ENCODE measurements around the gene RECK. TPM values are rescaled to one million over a fixed set of nuclear protein-coding genes. Genes with fewer than 3 reads are reported as not detected.
"Not testable (repeated sequence)": the region's sequence is repeated elsewhere in the genome, so short reads cannot be mapped to it uniquely, and the experiment has no call there.

RECK gene
- total RNA-seq (1 to 10 TPM; 9.3 to 9.8 TPM), total RNA-seq (2.4 to 37.4 (median 16.4) reads per million in 172 experiments)
- polyA plus RNA-seq (2013, experiment 1 of 2): 12.0 TPM
- 14.7 TPM for polyA plus RNA-seq (2013, experiment 2 of 2)

- POLR2A ChIA-PET: interaction anchor here (1.0 to 1.2 kb wide), 3 partner anchors 25 to 100 kb away, joined by 3 read pairs; partner anchors contain the start of gene GLIPR2
- H3K27ac ChIP-seq (ENCODE audit: low read depth in 1 of 2, low read length in 2 of 2): no peak within 1 kb of the TSS
- no peak for TF ChIP-seq CTCF (IDR thresholded peaks at IDR 0.05)
Observed at GRCh38 chr9:36036780-36037548, at the start of gene RECK. TSS of gene RECK (plus strand) at chr9:36036913. CDS start at chr9:36036999, 86 bp downstream.

GRCh38 chr9:35990155-35990554, 46.6 kb upstream of the RECK start:
- H3K36me3 Mint-ChIP-seq (ENCODE audit: low read depth): no peaks in the 10 kb centered on the region
- TF ChIP-seq CTCF (IDR thresholded peaks at IDR 0.05): no peak
- peaks cover 47% of the 10 kb centered on the region for H3K27me3 Mint-ChIP-seq
- ChIA-PET CTCF (no interaction called here), POLR2A (no interaction called here)
- no peaks in the 10 kb centered on the region for H3K9me3 Mint-ChIP-seq
- intact Hi-C loops (cut with DNase I, micrococcal nuclease): no loop called here
- peaks cover 2 to 4% of the 10 kb centered on the region in 2 experiments for H3K27me3 ChIP-seq (ENCODE audit: control insufficient read depth in 1 of 2, insufficient read depth in 2 of 2, low read length in 2 of 2)
- DNase-seq: no peak
- no peak overlapping the region for H3K27ac ChIP-seq (ENCODE audit: low read depth in 1 of 2, low read length in 2 of 2)
- no peak overlapping the region for H3K4me3 Mint-ChIP-seq
- no peaks in the 10 kb centered on the region for H3K9me3 ChIP-seq (ENCODE audit: control insufficient read depth in 1 of 2, insufficient read depth in 1 of 2, low read length in 2 of 2)
- no peak for ATAC-seq (ENCODE audit: poor library complexity)
- no peak overlapping the region for H3K27ac Mint-ChIP-seq
- H3K4me1 ChIP-seq (ENCODE audit: insufficient read depth, low read length): no peaks in the 10 kb centered on the region
- no peak overlapping the region for H3K4me3 ChIP-seq (ENCODE audit: low read length)
- no peaks in the 10 kb centered on the region for H3K36me3 ChIP-seq (ENCODE audit: insufficient read depth, low read length)
- no peaks in the 10 kb centered on the region for H3K4me1 Mint-ChIP-seq (ENCODE audit: low read depth)

More at GRCh38 chr9:36036780-36037548, at the start of gene RECK:
- Histone ChIP-seq H3K9me3 (ENCODE audit: control insufficient read depth in 1 of 2, insufficient read depth in 1 of 2, low read length in 2 of 2) (no peaks in the 10 kb centered on the region), H3K27me3 (ENCODE audit: control insufficient read depth in 1 of 2, insufficient read depth in 2 of 2, low read length in 2 of 2) (no peaks in the 10 kb centered on the region), H3K4me1 (ENCODE audit: insufficient read depth, low read length) (peaks cover 22% of the 10 kb centered on the region), H3K36me3 (ENCODE audit: insufficient read depth, low read length) (no peaks in the 10 kb centered on the region), H3K4me3 (ENCODE audit: low read length) (peak within 1 kb of the TSS; percentile 85)
- peaks cover 45% of the 10 kb centered on the region for H3K4me1 Mint-ChIP-seq (ENCODE audit: low read depth)
- peak within 1 kb of the TSS; percentile 94 for H3K4me3 Mint-ChIP-seq
- H3K27me3 Mint-ChIP-seq: no peaks in the 10 kb centered on the region
- H3K27ac Mint-ChIP-seq: peak within 1 kb of the TSS; percentile 44
- CTCF ChIA-PET: interaction anchor here (1.9 to 2.9 kb wide), 2 partner anchors 14 to 28 kb away, joined by 7 to 9 read pairs; no protein-coding TSS in a partner anchor
- peak; percentile 94 for ATAC-seq (ENCODE audit: poor library complexity)
- no peaks in the 10 kb centered on the region for H3K36me3 Mint-ChIP-seq (ENCODE audit: low read depth)
- DNase-seq: peak; percentile 68 to 92 (median 84)
- H3K9me3 Mint-ChIP-seq: no peaks in the 10 kb centered on the region
- intact Hi-C loops (cut with DNase I, micrococcal nuclease): loop anchor here in 1 of 2 experiments (5.0 kb wide), 2 partner anchors 50 to 730 kb away; no protein-coding TSS in a partner anchor

- CTCF ChIA-PET; H3K4me1 Mint-ChIP-seq (ENCODE audit: low read depth); H3K4me3 ChIP-seq (ENCODE audit: low read length); H3K27ac Mint-ChIP-seq; intact Hi-C loops (cut with DNase I, micrococcal nuclease); H3K9me3 Mint-ChIP-seq; H3K4me1 ChIP-seq (ENCODE audit: insufficient read depth, low read length); H3K27ac ChIP-seq (ENCODE audit: low read depth in 1 of 2, low read length in 2 of 2); H3K36me3 ChIP-seq (ENCODE audit: insufficient read depth, low read length); H3K9me3 ChIP-seq (ENCODE audit: control insufficient read depth in 1 of 2, insufficient read depth in 1 of 2, low read length in 2 of 2); ATAC-seq (ENCODE audit: poor library complexity); H3K27me3 ChIP-seq (ENCODE audit: control insufficient read depth in 1 of 2, insufficient read depth in 2 of 2, low read length in 2 of 2); H3K36me3 Mint-ChIP-seq (ENCODE audit: low read depth); DNase-seq; H3K4me3 Mint-ChIP-seq; POLR2A ChIA-PET: not testable (repeated sequence)
- H3K27me3 Mint-ChIP-seq: peaks cover 44% of the 10 kb centered on the region
Observed at GRCh38 chr9:35993136-35993535, 43.6 kb upstream of the RECK start.
